Measurements from ENCODE around the gene AKR1C8.

DNA sequence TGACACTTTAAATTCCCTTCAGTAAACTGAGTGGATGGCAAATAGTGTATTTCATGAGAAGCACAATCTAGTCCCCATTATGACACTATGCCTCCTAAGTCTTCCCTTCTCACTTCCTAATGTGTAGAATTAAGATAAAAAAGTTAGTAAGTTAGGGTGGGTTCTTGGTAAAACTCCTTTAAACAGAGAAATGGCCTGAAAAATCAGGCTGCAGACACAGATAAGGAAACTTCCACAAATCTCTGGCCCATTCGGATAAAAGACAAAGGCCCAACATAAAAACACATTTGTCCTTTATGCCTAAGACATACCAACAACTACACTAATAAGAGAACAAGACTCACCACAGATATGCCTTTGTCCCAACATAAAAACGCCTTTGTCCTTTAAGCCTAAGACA, 21.5 kb downstream of the AKR1C8 start:
- no peak for TF ChIP-seq RAD21 (IDR thresholded peaks at IDR 0.05; ENCODE audit: low read depth)
- TF ChIP-seq, protein P1, sequence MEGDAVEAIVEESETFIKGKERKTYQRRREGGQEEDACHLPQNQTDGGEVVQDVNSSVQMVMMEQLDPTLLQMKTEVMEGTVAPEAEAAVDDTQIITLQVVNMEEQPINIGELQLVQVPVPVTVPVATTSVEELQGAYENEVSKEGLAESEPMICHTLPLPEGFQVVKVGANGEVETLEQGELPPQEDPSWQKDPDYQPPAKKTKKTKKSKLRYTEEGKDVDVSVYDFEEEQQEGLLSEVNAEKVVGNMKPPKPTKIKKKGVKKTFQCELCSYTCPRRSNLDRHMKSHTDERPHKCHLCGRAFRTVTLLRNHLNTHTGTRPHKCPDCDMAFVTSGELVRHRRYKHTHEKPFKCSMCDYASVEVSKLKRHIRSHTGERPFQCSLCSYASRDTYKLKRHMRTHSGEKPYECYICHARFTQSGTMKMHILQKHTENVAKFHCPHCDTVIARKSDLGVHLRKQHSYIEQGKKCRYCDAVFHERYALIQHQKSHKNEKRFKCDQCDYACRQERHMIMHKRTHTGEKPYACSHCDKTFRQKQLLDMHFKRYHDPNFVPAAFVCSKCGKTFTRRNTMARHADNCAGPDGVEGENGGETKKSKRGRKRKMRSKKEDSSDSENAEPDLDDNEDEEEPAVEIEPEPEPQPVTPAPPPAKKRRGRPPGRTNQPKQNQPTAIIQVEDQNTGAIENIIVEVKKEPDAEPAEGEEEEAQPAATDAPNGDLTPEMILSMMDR (IDR thresholded peaks at IDR 0.05 in 2 of 3, conservative IDR thresholded peaks at IDR 0.05 in 1 of 3; ENCODE audit: borderline replicate concordance in 1 of 3, insufficient read depth in 1 of 3, low read depth in 2 of 3, low read length in 2 of 3): no peak
- TF ChIP-seq FOSL1 (IDR thresholded peaks at IDR 0.05; ENCODE audit: low read depth): no peak
- TF ChIP-seq ZNF274 (IDR thresholded peaks at IDR 0.05; ENCODE audit: low read depth, low read length): no peak
- TF ChIP-seq, protein P2, sequence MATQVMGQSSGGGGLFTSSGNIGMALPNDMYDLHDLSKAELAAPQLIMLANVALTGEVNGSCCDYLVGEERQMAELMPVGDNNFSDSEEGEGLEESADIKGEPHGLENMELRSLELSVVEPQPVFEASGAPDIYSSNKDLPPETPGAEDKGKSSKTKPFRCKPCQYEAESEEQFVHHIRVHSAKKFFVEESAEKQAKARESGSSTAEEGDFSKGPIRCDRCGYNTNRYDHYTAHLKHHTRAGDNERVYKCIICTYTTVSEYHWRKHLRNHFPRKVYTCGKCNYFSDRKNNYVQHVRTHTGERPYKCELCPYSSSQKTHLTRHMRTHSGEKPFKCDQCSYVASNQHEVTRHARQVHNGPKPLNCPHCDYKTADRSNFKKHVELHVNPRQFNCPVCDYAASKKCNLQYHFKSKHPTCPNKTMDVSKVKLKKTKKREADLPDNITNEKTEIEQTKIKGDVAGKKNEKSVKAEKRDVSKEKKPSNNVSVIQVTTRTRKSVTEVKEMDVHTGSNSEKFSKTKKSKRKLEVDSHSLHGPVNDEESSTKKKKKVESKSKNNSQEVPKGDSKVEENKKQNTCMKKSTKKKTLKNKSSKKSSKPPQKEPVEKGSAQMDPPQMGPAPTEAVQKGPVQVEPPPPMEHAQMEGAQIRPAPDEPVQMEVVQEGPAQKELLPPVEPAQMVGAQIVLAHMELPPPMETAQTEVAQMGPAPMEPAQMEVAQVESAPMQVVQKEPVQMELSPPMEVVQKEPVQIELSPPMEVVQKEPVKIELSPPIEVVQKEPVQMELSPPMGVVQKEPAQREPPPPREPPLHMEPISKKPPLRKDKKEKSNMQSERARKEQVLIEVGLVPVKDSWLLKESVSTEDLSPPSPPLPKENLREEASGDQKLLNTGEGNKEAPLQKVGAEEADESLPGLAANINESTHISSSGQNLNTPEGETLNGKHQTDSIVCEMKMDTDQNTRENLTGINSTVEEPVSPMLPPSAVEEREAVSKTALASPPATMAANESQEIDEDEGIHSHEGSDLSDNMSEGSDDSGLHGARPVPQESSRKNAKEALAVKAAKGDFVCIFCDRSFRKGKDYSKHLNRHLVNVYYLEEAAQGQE (IDR thresholded peaks at IDR 0.05; ENCODE audit: low read depth): no peak

Measured in HCT116 (cell line).